ENCODE measurements around the gene A1CF.
"Not testable (repeated sequence)": the region's sequence is repeated elsewhere in the genome, so short reads cannot be mapped to it uniquely, and the experiment has no call there.

The A1CF gene

GRCh38 chr10:50805981-50806622, 79.3 kb downstream of the A1CF start:
- in situ Hi-C loops (cut with HindIII; ENCODE audit: low pct_ligation_motif_present, low pct_unique_long_range_greater_than_20kb, low sequenced_read_pairs): no loop called here

GRCh38 chr10:50799595-50799994, 85.8 kb downstream of the A1CF start:
- in situ Hi-C loops (cut with HindIII; ENCODE audit: low pct_ligation_motif_present, low pct_unique_long_range_greater_than_20kb, low sequenced_read_pairs): no loop called here
- no peak for DNase-seq

More at GRCh38 chr10:50805981-50806622, 79.3 kb downstream of the A1CF start:
- DNase-seq: no peak

DNA sequence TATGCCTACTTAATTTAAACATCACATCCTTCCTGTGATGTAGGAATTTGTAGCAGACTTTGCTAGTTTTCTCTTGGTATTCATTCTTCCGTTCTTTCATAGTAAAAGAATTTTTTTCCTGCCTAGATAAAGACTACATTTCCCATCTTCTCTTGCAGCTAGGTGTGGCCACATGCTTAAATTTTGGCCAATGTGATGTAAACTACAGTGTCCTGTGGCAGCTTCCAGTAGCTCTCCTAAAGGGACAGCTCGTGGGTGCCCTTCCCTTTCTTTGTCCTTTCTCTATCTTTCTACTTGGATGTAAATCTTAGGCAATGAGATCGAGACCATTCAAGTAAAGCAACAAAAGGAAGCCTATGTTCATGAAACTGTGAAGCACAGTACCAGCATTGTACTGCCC, 87.1 kb downstream of the A1CF start:
- in situ Hi-C loops (cut with HindIII; ENCODE audit: low pct_ligation_motif_present, low pct_unique_long_range_greater_than_20kb, low sequenced_read_pairs): no loop called here

DNA sequence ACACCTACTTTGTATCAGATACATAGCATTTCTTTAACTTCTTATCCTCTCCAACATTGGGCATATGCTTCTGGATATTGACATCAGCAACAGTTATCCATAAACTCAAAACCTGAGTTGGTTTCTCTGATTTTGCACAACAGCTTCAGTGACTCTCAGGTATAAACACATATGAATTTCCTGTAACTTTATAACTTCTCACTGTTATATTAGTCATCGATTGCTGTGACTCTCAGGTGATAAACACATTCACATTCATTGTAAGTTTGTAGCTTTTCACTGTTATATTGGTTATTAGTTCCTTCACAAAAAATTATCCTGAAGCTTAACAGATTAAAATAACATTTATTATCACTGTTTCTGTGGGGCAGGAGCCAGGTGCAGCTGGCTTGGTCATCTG, 88.7 kb downstream of the A1CF start:
- no peak for DNase-seq

More for the DNA sequence above, 87.1 kb downstream of the A1CF start:
- no peak for DNase-seq

DNA sequence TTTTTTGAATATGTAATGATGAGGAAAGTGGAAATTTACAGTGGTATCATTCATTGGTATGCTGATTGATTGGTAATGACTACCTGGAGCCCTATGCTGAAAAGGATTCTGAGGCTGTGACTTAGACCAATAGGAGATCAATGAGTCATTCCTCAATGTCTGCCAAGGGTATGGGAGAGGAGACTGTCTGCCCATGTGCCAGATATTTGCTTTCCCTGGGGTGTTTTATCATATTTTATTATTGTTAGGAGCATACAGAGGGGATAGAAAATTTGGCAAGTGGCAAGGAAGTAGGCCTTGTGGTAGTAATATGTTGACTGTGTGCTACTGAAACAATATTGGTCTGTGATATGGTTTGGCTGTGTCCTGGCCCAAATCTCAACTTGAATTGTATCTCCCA, 90.9 kb downstream of the A1CF start:
- in situ Hi-C loops (cut with HindIII; ENCODE audit: low pct_ligation_motif_present, low pct_unique_long_range_greater_than_20kb, low sequenced_read_pairs): no loop called here
- no peak for DNase-seq

More for the DNA sequence above, 88.7 kb downstream of the A1CF start:
- in situ Hi-C loops (cut with HindIII; ENCODE audit: low pct_ligation_motif_present, low pct_unique_long_range_greater_than_20kb, low sequenced_read_pairs): no loop called here

DNA sequence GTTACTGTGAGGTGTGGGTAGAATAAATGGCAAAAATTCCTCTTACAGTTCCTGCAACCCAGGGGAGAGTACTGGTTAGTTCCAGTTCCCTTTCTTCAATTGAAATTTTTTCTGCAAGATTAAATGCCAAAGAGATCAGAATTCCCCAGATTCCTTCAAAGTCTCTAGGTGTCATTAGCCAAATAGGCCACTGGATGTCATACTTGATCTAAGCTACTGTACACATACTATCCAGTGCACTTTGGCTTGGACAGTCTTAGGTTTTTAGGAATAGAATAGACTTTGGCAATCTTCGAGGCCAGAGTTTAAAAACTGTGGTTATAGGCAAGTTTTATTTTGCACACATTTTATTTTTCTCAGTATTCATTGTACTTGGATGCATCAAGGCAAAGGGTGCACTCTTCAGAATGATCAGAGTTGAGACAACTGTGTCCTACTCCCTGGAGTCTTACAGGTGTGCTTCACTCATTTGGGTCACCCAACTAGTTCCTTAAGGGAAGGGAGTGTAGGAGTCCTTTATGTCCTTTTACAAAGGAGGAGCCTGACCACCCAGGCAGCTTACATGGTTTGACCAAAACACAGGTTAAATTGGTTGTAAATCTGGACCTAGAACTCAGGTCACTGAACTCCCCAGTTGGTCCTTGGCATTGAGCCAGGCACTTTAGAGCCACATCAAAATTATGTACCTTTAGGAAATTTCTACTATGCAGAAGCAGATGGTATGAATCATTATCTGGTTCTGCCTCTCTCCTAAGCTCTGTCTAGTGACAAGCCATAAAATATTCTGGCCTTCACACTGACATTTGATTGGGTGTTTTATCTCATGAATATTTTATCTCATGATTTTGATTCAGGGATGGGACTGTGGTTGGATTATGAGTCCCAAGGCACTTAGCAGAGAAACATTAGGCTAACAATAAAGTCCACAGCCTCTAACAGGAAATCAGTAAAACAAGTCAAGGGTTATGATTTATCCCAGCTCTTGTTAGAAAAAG, 96.2 kb downstream of the A1CF start:
- DNase-seq: peak; percentile 49
- in situ Hi-C loops (cut with HindIII; ENCODE audit: low pct_ligation_motif_present, low pct_unique_long_range_greater_than_20kb, low sequenced_read_pairs): no loop called here

DNA sequence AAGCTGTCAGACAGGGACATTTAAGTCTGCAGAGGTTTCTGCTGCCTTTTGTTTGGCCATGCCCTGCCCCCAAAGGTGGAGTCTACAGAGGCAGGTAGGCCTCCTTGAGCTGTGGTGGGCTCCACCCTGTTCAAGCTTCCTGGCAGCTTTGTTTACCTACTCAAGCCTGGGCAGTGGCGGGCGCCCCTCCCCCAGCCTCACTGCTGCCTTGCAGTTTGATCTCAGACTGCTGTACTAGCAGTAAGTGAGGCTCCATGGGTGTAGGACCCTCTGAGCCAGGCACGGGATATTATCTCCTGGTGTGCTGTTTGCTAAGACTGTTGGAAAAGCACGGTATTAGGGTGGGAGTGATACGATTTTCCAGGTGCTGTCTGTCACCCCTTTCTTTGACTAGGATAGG, 97.5 kb downstream of the A1CF start:
- DNase-seq; in situ Hi-C loops (cut with HindIII; ENCODE audit: low pct_ligation_motif_present, low pct_unique_long_range_greater_than_20kb, low sequenced_read_pairs): not testable (repeated sequence)

DNA sequence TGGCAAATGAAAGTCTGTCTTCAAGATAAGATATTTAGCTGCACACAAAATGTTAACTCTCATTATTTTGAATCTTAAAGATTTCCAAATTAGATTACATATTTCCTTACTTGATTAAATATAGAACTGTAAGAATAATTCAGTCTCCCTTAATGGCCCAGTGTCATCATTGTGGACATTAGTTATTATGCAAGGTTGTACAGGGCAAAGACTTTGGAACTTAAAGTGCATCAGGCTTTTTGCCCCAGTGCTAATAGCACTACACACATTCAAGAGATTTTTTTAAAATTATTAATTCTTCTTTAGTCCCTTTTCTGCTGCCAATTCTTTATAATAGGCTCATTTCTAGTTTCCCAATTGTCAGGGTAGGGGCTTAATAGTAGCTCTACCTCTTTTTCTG, 103.4 kb downstream of the A1CF start:
- DNase-seq; in situ Hi-C loops (cut with HindIII; ENCODE audit: low pct_ligation_motif_present, low pct_unique_long_range_greater_than_20kb, low sequenced_read_pairs): not testable (repeated sequence)

GRCh38 chr10:50780036-50780435, 105.4 kb downstream of the A1CF start:
- DNase-seq; in situ Hi-C loops (cut with HindIII; ENCODE audit: low pct_ligation_motif_present, low pct_unique_long_range_greater_than_20kb, low sequenced_read_pairs): not testable (repeated sequence)

DNA sequence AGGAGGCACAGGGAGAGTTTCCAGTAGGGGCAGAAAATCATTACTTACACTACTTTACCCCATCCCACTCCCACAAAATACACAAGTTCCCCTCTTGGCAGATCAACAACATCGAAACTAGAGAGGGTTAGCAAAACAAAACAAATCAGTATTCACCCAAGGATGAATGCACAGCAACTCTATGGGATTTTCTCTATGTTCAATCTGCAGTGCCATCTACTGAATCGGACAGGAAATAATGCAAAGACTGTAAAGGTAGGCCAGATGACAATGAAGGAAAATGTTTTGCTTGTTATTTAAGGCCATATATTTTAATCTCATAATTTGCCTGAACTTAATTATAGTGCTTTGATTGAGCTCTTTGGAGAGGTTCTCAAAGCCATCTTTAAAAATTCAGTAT, 110.6 kb downstream of the A1CF start:
- DNase-seq; in situ Hi-C loops (cut with HindIII; ENCODE audit: low pct_ligation_motif_present, low pct_unique_long_range_greater_than_20kb, low sequenced_read_pairs): not testable (repeated sequence)

GRCh38 chr10:50772042-50772441, 113.4 kb downstream of the A1CF start:
- DNase-seq; in situ Hi-C loops (cut with HindIII; ENCODE audit: low pct_ligation_motif_present, low pct_unique_long_range_greater_than_20kb, low sequenced_read_pairs): not testable (repeated sequence)

DNA sequence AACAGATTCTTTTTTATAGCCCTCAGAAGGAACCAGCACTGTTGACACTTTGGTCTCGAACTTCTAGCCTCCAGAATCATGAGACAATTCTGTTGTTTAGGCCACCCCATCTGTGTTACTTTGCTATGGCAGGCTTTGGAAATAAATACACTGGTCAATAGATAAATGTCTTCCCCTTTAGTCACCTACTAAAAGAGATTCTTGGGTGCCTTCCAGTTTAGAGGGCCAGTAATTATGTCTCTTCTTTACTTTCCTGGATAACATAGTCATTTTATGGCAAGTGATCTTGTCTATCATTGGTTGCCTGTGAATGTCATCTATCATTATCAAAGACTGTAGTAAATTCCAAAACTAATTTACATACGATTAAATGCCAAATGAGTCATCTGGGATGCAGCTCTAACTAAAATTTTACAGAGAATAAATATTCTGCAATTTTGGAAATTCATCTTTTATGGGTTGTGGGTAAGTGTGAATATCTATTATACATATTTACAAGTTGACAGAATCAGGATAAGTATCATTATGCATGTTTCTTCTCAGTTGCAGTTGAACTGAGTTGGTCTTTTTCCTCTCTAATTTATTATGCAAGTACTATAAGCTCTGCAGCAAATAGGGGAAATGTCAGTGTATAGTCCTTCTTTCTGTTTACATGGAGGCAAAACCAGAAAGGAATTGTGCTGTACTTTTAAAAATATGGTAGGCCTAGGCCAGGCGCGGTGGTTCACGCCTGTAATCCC, 118.5 kb downstream of the A1CF start:
- in situ Hi-C loops (cut with HindIII; ENCODE audit: low pct_ligation_motif_present, low pct_unique_long_range_greater_than_20kb, low sequenced_read_pairs); DNase-seq: not testable (repeated sequence)

Data from ACHN (cell line).